ENCODE results near the gene MCM8.

MCM8 gene

DNA sequence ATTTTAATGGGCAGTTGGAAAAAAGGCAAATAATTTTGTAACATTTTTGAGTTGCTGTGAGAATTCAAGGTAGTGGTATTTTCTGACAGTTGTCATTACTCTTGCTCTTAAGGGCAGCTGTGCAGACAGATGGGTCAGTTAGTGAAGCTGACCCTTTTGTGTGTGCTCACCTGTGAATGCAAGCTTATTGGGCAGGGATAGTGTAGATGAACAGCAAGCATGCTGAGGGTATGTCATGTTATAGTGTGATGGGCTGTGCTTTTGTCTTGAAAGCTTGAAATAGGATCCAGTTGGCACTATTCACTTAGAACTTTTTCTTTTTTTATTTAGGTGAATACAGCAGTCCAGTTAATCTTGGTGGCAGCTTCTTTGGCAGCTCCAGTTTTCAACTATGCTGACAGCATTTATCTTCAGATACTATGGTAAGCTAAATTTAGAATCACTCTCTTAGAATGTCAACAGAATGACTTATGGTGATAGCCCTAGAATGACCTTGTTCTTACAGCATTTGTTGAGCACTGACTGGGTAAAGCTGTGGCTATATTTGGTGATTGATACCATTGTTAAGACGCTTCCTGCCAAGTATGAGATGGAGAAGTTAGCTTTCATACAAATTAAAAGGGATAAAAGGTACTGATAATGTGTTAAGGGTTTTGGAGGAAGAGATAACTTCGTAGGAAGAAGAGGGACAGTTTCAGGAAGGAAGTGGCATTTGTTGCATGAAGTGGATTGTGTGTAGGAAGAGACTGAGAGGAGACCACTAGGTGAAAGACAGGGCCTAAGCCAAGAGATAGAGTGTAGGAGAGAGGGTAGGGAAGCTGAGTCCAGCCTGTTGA, 83.9 kb downstream of the MCM8 start:
- Histone ChIP-seq H3K27me3 (ENCODE audit: control insufficient read depth, low read length) (no peaks in the 10 kb centered on the region), H3K9me3 (ENCODE audit: control insufficient read depth, insufficient read depth, low read length) (no peaks in the 10 kb centered on the region), H3K4me1 (ENCODE audit: control insufficient read depth, low read length) (no peaks in the 10 kb centered on the region), H3K79me2 (ENCODE audit: control insufficient read depth, low read length) (no peaks in the 10 kb centered on the region), H3K4me2 (ENCODE audit: low read length) (no peak overlapping the region), H3F3A (ENCODE audit: control insufficient read depth, insufficient read depth) (no peaks in the 10 kb centered on the region), H3K4me3 (ENCODE audit: low read length) (no peak overlapping the region), H3K36me3 (ENCODE audit: control insufficient read depth, low read length) (peaks cover 64% of the 10 kb centered on the region), H3K9me2 (replicated peaks; ENCODE audit: control insufficient read depth, low read length) (no peaks in the 10 kb centered on the region), H4K20me1 (ENCODE audit: control insufficient read depth, insufficient read depth, low read depth, low read length) (no peaks in the 10 kb centered on the region), H3K27ac (ENCODE audit: low read depth, low read length) (no peak overlapping the region)
- TF ChIP-seq EZH2phosphoT487 (IDR thresholded peaks at IDR 0.05; ENCODE audit: borderline replicate concordance, low read length): no peak
- TF ChIP-seq, protein P1, sequence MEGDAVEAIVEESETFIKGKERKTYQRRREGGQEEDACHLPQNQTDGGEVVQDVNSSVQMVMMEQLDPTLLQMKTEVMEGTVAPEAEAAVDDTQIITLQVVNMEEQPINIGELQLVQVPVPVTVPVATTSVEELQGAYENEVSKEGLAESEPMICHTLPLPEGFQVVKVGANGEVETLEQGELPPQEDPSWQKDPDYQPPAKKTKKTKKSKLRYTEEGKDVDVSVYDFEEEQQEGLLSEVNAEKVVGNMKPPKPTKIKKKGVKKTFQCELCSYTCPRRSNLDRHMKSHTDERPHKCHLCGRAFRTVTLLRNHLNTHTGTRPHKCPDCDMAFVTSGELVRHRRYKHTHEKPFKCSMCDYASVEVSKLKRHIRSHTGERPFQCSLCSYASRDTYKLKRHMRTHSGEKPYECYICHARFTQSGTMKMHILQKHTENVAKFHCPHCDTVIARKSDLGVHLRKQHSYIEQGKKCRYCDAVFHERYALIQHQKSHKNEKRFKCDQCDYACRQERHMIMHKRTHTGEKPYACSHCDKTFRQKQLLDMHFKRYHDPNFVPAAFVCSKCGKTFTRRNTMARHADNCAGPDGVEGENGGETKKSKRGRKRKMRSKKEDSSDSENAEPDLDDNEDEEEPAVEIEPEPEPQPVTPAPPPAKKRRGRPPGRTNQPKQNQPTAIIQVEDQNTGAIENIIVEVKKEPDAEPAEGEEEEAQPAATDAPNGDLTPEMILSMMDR (IDR thresholded peaks at IDR 0.05; ENCODE audit: low read depth, low read length, poor library complexity, severe bottlenecking): no peak

DNA sequence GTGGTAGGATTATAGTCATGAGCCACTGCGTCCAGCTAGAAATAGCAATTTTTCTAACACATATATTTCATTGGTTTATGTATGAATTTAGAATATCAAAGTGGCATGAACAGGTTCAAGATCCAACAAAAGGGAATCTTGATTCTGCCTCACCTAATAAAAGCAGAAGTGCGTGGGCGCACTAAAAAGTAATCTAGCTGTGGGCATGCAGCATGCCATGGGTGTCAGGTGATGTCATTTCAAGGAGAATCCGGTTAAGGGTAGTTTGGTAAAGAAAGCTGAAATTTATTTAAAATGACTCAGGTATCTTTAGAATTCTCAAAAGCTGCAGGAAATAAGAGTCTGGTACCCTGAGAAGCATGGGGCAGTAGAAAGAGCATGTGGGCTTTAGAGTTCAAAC, 85.8 kb downstream of the MCM8 start:
- Histone ChIP-seq H3K4me3 (ENCODE audit: low read length) (no peak overlapping the region), H3K79me2 (ENCODE audit: control insufficient read depth, low read length) (no peaks in the 10 kb centered on the region), H3K27ac (ENCODE audit: low read depth, low read length) (no peak overlapping the region), H3K4me2 (ENCODE audit: low read length) (no peak overlapping the region), H3F3A (ENCODE audit: control insufficient read depth, insufficient read depth) (no peaks in the 10 kb centered on the region), H3K27me3 (ENCODE audit: control insufficient read depth, low read length) (no peaks in the 10 kb centered on the region), H3K9me3 (ENCODE audit: control insufficient read depth, insufficient read depth, low read length) (no peaks in the 10 kb centered on the region), H3K9me2 (replicated peaks; ENCODE audit: control insufficient read depth, low read length) (no peaks in the 10 kb centered on the region), H3K4me1 (ENCODE audit: control insufficient read depth, low read length) (no peaks in the 10 kb centered on the region), H3K36me3 (ENCODE audit: control insufficient read depth, low read length) (peaks cover 71% of the 10 kb centered on the region), H4K20me1 (ENCODE audit: control insufficient read depth, insufficient read depth, low read depth, low read length) (no peaks in the 10 kb centered on the region)
- TF ChIP-seq, protein P1 (IDR thresholded peaks at IDR 0.05; ENCODE audit: low read depth, low read length, poor library complexity, severe bottlenecking): no peak
- no peak for TF ChIP-seq EZH2phosphoT487 (IDR thresholded peaks at IDR 0.05; ENCODE audit: borderline replicate concordance, low read length)

DNA sequence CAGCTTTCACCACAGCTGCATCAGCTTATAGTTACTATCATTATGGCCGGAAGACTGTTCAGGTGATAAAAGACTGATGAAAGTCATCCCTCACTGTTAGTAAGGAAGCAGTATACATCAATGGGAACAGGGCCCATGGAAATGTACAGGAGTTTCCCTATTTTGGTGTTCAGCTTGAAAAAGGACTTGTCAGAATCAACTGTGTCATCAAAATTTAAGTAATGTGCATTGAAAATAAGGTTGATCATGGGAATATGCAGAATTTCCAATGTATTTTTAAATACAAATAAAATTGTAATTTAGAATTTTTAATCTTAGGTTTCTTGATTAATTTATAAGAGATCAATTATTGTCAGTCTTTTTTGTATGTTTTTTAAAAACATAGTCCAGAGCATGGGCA, 86.6 kb downstream of the MCM8 start:
- Histone ChIP-seq H3K9me3 (ENCODE audit: control insufficient read depth, insufficient read depth, low read length) (no peaks in the 10 kb centered on the region), H3K9me2 (replicated peaks; ENCODE audit: control insufficient read depth, low read length) (no peaks in the 10 kb centered on the region), H3F3A (ENCODE audit: control insufficient read depth, insufficient read depth) (no peaks in the 10 kb centered on the region), H3K27ac (ENCODE audit: low read depth, low read length) (no peak overlapping the region), H3K4me3 (ENCODE audit: low read length) (no peak overlapping the region), H3K4me1 (ENCODE audit: control insufficient read depth, low read length) (no peaks in the 10 kb centered on the region), H3K27me3 (ENCODE audit: control insufficient read depth, low read length) (no peaks in the 10 kb centered on the region), H4K20me1 (ENCODE audit: control insufficient read depth, insufficient read depth, low read depth, low read length) (no peaks in the 10 kb centered on the region), H3K4me2 (ENCODE audit: low read length) (no peak overlapping the region), H3K79me2 (ENCODE audit: control insufficient read depth, low read length) (no peaks in the 10 kb centered on the region), H3K36me3 (ENCODE audit: control insufficient read depth, low read length) (peaks cover 75% of the 10 kb centered on the region)
- no peak for TF ChIP-seq EZH2phosphoT487 (IDR thresholded peaks at IDR 0.05; ENCODE audit: borderline replicate concordance, low read length)
- TF ChIP-seq, protein P1 (IDR thresholded peaks at IDR 0.05; ENCODE audit: low read depth, low read length, poor library complexity, severe bottlenecking): no peak
